AG04449 (cell line): Measurements from ENCODE around the gene MAP1LC3B2.

Experiments used
- CTCF ChIA-PET: fragments of 350-600 bp; formaldehyde crosslinking; extraction: SDS; loops from one replicate; lab custom pipeline; 2021; ENCODE audit warnings: antibody characterized with exemption; lab: Yijun Ruan, JAX
- POLR2A ChIA-PET: fragments of 400-600, 350-600 bp; formaldehyde crosslinking; extraction: SDS; loops from one replicate; lab custom pipeline; 2020; ENCODE audit warnings: antibody characterized with exemption, inconsistent platforms; lab: Yijun Ruan, JAX
- DNase-seq: peaks from one replicate; pipeline ENCODE4 v3.0.0-alpha.2; 2010; ENCODE audit warnings: low read depth, low spot score
- H3K4me3 ChIP-seq: 2 replicates; pipeline ENCODE4 v1.5.1; 2011; ENCODE audit warnings: low read depth, mild to moderate bottlenecking, control low read depth, low read length
- TF ChIP-seq, protein P1 (sequence below): IDR thresholded peaks from one replicate; pipeline ENCODE4 v1.5.1; 2011; ENCODE audit warnings: mild to moderate bottlenecking, moderate library complexity, low read length, control low read depth, inconsistent platforms; ENCODE audit not compliant: insufficient read depth; ENCODE audit errors: missing control alignments

The MAP1LC3B2 gene

DNA sequence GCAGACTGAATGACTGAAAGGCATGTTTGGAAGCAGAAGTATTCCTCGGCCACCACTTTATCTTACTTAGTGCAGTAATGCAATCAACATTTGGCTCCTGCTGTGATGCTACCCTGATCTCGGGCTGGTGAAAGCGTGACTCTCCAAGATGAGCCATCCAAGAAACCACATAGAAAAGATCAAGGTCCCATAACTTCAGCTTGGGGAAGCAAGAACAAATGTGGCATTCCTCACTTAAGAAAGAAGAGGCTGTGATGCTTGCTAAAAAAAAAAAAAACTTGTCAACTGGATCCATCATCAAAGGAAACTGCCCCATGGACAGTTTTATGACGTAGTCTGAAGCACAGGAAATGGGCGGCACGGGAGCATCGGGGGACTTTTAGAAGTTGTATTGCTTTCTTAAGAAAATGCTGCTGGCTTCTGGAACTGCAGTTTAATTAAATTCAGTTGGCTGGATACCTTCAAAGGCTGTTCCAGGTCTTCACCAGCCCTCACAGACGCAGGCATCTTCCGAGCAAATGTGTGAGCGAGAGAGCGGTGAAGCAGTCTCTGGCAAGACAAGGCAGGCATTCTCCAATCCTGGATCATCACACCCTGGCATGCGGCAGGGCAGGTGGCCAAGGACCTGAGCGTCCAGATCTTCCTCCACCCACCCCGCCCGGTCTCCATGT lies 38.2 kb upstream of the MAP1LC3B2 start:
- DNase-seq, result no peak
- H3K4me3 ChIP-seq, result peak overlapping the region; percentile 37
- POLR2A ChIA-PET, result no interaction called here
- TF ChIP-seq, protein P1, sequence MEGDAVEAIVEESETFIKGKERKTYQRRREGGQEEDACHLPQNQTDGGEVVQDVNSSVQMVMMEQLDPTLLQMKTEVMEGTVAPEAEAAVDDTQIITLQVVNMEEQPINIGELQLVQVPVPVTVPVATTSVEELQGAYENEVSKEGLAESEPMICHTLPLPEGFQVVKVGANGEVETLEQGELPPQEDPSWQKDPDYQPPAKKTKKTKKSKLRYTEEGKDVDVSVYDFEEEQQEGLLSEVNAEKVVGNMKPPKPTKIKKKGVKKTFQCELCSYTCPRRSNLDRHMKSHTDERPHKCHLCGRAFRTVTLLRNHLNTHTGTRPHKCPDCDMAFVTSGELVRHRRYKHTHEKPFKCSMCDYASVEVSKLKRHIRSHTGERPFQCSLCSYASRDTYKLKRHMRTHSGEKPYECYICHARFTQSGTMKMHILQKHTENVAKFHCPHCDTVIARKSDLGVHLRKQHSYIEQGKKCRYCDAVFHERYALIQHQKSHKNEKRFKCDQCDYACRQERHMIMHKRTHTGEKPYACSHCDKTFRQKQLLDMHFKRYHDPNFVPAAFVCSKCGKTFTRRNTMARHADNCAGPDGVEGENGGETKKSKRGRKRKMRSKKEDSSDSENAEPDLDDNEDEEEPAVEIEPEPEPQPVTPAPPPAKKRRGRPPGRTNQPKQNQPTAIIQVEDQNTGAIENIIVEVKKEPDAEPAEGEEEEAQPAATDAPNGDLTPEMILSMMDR, result no peak
- CTCF ChIA-PET, result no interaction called here

DNA sequence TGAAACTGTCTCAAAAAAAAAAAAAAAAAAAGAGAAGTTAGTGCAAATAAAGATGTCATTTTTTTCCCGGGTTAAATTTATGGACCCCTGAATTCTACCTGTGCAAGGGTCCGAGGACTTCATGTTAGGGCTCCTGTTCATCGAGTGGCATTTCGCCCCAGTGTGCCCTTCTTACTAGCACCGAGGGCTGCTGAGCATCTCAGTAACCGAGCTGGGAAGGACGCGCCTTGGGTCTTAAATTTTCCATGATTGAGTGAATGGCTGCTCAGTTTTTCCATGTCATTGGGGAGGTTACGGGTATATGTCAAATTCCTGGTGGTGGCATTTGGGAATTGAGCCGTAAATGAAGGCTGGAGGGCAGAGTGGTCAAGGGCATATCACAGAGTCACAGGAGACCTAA lies 34.9 kb upstream of the MAP1LC3B2 start:
- ChIA-PET CTCF (no interaction called here), POLR2A (interaction anchor here (1.5 kb wide), 1 partner anchor 10 kb away, joined by 5 read pairs; no protein-coding TSS in a partner anchor)
- H3K4me3 ChIP-seq, result no peak overlapping the region
- TF ChIP-seq, protein P1, result no peak
- DNase-seq, result no peak

DNA sequence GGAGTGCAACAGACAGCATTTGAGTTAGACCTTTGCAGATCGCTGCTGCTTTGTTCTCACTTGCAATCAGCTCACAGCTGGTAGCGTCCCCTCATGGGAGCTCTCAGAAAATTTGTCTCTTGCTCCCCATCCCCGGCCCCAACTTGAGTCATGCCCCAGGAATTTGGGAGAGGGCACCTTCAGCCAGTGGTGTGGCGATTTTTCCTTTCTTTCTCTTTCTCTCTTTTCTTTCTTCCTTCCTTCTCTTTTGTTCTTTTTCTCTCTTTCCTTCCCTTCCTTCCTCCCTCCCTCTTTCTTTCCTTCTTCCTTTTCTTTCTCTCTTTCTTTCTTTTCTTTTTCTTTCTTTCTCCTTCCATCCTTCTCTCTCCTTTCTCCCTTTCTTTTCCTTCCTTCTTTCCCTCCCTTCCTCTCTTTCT lies 34.2 kb upstream of the MAP1LC3B2 start:
- DNase-seq, result no peak
- POLR2A ChIA-PET, result interaction anchor here (0.7 to 1.5 kb wide), 3 partner anchors 9 to 143 kb away, joined by 3 to 5 read pairs (median 3); no protein-coding TSS in a partner anchor
- CTCF ChIA-PET, result no interaction called here
- TF ChIP-seq, protein P1, result peak; percentile 17
- peak overlapping the region; percentile 36 for H3K4me3 ChIP-seq

DNA sequence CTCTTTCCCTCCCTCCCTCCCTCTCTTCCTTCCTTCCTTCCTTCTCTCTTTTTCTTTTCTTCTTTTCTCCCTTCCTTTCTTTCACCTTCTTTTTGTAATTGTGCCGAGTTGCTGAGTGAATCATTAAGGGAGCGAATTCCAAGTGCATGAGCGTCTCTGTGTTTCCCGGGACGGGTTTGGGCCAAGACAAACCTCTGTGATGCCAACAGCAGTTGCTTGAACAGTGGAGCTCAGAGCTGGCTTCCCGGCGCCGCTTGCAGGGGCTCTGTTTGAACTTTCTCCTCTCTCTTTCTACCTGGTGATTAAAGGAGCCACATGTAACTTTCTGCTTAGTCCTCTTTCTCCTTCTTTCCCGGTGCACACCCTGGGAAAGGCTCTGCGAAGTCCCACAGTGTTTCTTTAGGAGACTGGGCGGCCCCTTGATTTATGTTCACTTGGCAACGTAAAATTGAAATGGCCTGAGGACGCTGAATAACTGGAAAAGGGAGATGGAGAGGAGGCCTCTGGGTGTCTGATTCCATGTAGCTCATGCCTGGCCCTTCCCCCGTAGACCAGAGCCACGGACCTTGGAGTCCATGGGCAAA lies 33.7 kb upstream of the MAP1LC3B2 start:
- peak; percentile 79 for DNase-seq
- ChIA-PET POLR2A (interaction anchor here (0.6 to 1.5 kb wide), 5 partner anchors 8 to 212 kb away, joined by 3 to 5 read pairs (median 3); no protein-coding TSS in a partner anchor), CTCF (no interaction called here)
- peak overlapping the region; percentile 46 for H3K4me3 ChIP-seq
- TF ChIP-seq, protein P1, result no peak

DNA sequence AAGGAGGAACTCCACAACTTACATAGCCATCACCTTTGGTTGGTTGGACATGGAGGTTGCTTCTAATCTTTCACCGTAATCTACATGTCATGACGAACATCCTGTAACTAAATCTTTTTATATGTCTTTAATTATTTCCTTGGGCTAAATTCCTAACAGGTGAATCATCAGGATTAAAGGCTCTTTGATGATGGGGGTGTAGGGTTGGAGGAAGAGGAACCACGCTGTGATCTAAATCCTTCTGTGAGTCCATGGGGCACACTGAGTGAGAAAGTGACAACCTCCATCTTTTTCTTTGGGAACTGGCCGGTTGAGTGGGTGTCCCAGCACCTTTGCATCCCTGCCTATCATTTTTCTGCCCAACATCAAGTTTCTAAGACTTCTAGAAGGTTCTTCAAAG lies 31.1 kb upstream of the MAP1LC3B2 start:
- no peak for DNase-seq
- CTCF ChIA-PET, result no interaction called here
- POLR2A ChIA-PET, result no interaction called here

DNA sequence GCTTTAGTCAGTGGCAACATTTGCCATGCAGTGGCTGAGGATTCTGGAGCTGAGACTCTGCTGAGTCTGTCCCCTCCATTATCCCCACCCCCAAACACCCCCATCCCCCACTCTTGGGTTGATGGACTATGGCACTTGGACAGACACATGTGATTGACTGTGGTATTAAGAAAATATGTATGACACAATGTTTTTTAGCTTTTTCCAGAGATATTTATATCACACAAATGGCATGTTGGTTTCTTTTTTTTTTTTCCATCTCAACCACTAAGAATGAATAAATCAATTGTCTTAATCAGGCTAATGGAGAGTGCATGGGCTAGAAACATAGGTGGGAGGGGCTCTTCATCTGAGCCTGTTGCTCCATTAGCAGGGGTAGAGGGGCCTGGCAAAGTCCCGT lies 30.7 kb upstream of the MAP1LC3B2 start:
- CTCF ChIA-PET, result no interaction called here
- no peak for DNase-seq
- H3K4me3 ChIP-seq, result no peak overlapping the region
- POLR2A ChIA-PET, result no interaction called here
- TF ChIP-seq, protein P1, result no peak

More for the DNA sequence above, 31.1 kb upstream of the MAP1LC3B2 start:
- H3K4me3 ChIP-seq, result no peak overlapping the region
- TF ChIP-seq, protein P1, result no peak
